ENCODE data around the gene CLRN1.

- no peak for TF ChIP-seq CTCF (IDR thresholded peaks at IDR 0.05)
- no peak for TF ChIP-seq POLR2AphosphoS5 (IDR thresholded peaks at IDR 0.05; ENCODE audit: insufficient read depth in 1 of 2, low read depth in 1 of 2)
- TF ChIP-seq POLR2A (IDR thresholded peaks at IDR 0.05) = no peak
These were observed 11.5 kb upstream of the CLRN1 start for GRCh38 chr3:150984066-150984465.

Measured in vagina (tissue), 2 donors.